ENCODE results near the gene CABLES2.

CABLES2 gene

DNA sequence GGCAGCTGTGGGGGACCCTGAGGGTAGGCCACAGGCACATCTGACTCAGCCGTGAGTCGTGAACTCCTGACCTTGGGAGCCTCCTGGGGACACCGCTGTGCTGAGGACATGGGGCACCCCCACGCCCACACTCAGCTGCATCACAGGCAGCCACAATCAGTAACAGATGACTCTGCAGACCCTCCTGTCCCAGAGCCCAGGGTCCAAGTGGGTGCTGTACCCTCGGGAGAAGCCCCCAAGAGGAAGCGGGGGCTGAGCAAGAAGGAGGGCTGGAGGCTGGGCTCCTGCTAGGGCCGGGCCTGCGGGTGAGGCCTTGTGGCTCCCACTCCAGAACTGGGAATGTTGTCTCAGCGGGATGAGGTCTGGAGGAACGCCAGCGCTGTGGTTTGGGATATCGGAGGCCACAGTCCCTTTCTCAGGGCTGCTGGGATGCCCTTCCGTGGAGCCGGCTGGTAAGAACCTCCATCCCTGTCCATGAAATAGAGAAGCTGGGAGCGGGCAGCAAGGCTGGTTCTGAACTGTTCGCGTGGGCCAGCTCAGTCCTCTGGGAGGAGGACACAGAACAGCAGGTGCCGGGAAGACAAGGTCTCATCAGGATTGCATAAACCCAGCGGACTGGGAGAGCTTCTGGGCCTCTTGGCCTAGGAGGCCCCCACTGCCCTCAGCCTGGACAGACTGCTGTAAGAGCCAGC, 36.8 kb downstream of the CABLES2 start:
- no peak for DNase-seq

DNA sequence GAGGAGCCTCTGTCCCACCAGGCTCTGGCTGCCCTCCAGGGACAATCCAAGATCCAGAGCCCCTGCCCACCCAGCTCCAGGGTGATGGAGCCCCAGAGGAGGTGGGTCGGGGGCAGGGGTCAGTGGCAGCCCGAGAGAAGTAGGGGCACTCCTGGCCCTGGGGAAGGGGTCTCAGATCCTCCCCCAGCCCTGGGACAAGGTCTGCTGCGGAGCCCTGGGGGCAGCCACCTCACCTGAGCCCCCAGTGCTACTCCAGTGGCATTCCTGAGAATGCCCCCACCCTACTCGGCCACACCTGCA, 37.3 kb downstream of the CABLES2 start:
- no peak for DNase-seq

DNA sequence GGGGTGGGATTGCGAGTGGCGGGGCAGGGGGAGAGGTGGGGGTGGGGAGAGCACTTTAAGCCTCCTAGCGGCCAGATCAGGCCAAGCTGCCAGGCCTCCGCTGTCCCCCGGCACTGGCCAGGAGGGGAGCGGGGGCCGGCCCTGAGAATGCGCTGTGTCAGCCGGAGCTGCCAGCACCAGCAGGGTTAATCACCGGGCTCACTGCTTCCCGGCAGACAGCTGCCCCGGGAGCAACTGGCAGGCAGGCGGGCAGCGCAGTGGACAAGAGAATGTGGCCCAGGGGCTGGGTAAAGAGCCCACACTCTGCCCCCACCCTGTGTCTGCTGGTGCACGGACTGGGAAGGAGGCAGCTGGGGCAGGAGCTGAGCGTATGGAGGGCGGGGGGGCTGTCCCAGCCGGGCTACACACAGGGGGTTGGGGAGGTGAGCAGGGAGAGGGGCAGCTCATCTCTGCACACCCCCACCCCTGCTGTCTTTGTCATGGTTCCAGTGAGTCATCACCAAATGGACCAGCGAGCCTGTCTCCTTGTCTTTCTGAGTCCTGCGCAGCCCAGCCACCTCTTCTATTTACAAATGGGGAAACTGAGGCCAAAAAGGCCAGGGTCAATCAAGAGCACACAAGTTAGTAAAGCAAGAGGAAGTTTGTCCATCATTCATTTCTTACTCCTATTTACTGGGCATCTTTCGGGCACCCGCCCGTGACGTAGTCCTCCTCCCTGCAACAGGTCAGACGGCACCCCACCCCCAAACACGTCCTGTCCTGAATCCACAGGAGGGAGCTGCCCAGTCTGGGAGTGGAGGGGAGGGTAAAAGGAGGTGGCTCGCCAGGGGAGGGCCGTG, 37.9 kb downstream of the CABLES2 start:
- no peak for DNase-seq

DNA sequence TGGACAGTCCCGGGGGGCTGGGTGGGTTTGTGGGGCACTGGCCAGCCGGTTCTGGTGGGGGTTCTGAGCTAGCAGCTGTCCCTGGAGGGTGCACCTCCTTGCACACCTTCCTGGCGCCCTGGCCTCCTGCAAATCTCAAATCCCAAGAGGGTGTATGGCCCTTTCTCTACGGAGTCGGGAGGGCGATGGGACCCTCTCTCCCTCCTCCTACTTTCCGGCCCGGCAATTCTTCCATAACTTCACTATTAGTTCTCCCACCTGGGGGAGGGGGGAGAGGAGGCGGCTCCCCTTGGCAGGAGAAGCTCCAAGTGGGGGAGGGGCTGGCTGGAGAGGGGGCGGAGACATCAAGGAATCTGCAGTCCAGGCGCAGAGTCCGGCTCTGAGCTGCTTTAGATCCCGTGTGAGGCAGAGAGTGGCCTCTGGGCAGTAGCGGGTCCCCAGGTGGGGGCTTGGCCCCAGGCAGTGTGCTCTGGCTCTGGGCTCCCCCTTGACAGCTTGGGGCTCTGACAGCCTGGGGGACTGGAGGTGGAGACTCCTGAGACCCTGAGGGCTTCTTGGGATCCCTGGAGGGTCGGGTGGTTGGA, 38.6 kb downstream of the CABLES2 start:
- DNase-seq, result no peak

DNA sequence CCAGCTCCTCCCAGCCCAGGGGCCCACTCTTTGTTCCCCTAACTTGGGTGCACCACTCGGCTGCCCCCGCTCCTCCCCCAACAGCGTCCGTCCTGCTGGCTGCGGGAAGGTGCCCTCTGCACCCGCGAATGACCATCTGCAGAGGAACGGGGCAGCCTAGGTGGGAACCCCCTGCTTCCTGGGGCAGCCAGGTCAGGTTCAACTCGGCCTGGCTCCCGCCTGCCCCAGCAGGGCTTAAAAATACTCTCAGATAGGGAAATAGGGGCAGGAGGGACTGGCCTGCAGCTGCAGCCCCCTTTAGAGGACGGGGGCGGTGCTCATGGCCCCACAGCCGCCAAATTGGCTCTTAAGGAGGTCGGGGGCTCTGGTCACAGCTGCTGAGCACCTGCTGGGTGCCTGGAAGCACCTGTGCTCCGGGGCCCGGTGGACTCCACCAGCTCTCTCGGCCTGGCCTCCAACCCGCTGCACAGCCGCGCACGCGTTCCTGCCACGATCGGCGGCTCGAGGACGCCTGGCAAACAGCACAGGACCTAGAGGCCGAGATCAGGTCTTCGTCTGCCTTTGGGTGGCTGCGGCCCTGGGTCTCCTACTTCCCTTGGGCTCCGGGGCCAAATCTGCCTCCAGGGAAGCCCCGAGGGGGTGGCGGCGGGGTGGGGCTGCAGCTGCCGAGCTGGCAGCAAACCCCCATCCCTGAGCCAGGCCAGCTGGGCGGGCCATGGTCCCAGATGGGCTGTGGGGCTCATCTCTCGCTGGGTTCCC, 39.3 kb downstream of the CABLES2 start:
- no peak for DNase-seq

DNA sequence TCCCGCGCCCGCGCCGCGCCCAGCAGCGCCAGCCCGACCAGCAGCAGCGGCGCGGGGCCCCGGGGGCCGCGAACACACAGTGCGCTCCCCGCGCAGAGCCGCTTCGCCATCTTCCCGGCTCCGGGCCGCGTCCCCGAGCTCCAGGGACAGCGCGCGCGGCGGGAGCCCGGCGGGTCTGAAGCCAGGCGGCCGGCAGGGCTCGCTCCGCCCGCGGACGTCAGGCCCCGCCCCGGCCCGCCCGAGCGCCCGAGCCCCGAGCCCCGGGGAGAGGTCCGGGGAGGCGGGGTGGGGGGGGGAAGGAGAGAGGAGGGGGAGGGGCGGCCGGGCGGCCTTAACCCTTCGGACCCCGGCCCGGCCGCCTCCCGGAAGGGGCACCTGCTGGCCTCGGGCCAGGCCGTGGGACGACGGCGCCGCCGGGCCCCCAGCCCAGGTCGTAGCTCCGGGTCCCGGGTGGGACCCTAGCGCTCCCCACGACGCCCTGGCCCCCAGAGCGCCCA, 39.9 kb downstream of the CABLES2 start, which contains the start of gene LAMA5:
TSS of gene LAMA5 (minus strand) at position 177 of the 497 bp plus-strand sequence. CDS start at position 110, 67 bp downstream.
- DNase-seq, result no peak

DNA sequence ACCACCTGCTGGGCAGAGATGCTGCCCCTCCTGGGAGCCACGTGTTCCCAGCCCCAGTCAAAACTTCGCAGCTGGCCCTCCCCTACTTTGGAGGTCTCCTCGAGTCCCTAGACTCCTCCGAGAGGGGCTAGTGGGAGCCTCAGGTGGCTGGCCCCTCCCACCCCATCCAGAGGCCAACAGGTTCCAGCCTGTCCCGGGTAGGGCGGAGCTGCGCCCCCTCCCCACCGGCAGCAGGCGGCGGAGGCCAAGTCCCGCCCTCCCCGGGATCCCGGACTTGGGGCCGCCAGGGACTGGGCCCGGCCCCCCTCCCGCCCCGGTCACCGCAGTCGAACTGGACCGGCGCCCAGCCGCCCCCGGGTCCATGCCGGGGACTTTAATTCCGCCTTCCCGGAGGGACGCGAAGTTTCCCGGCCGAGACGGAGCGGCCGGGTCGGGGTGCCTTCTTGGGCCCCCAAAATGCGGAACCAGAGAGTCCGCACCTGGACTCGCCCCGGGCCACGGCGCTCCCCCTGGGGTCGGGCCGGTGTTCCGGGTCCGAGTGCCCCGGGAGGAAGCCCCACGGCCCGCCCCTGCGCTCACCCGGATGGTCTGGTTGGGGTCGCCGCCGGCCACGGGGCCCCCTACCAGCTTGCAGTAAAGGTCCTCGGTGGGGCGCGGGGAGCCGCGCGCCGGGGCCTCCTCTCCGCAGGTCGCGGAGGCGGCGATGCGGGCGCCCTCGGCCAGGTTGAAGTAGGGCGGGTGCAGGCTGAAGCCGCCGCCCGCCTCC, 40.5 kb downstream of the CABLES2 start:
- DNase-seq, result no peak

DNA sequence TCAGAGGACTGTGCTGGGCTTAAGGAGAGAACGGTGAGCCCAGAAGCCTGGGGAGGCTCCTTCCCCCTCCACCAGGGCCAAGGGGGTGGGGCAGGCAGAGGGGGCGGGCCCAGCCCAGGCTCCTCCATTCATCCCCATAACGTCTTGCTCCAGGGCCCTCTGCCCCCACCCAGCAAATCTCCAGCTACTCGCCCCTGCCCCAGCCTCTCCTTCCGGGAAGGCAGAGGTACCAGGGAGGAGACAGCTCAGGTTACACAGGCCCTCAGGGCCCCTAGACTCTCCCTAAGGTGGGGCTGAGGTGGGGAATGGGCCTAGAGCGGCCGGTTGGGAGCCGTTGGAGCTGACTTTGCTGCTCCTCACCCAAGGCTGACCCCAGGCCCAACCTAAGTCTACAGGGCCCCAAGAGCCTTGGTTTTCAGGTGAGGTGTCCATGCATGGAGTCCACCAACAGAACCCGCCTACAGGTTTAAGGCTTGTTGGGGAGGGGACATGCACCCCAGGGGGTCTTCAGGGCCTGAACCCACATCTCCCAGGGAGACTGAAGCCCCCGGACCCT, 41.2 kb downstream of the CABLES2 start:
- DNase-seq, result no peak

DNA sequence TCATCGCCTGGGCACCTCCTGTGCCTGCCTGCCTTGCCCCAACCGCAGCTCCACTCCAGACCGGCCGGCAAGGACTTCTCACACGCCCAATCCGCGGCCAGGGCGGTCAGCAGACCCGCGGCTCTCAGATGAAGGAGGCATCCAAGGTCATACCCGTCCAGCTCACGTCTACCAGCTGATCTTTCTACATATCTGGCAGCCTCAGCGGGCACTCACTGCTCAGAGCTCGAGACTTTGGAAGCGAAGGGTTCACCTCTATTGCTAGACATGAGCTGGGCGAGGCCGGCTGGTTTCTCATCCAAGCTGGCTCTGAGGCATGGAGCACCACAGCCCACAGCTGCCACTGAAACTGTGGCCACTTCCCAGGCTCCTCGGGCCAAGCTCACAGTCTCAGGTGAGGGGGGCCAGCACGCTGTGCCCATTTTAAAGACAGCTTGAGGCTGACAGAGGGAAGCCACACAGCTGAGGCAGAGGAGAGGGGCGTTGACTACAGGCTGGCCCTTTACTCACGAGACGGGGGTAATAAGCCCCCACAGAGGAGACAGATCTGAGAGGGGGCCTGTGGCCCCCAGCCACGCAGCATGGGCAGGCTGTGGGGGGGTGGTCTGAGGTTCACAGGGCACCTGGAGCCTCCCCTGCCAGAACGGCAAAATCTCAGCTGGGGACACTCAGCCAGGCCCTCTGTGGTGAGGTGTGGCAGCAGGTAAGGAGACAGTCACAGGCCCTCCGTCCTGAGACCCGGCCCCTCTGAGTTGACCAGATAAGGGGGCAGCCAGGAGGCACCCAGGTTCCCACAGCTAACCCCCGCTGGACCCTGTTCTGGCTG, 42.0 kb downstream of the CABLES2 start:
- no peak for DNase-seq

DNA sequence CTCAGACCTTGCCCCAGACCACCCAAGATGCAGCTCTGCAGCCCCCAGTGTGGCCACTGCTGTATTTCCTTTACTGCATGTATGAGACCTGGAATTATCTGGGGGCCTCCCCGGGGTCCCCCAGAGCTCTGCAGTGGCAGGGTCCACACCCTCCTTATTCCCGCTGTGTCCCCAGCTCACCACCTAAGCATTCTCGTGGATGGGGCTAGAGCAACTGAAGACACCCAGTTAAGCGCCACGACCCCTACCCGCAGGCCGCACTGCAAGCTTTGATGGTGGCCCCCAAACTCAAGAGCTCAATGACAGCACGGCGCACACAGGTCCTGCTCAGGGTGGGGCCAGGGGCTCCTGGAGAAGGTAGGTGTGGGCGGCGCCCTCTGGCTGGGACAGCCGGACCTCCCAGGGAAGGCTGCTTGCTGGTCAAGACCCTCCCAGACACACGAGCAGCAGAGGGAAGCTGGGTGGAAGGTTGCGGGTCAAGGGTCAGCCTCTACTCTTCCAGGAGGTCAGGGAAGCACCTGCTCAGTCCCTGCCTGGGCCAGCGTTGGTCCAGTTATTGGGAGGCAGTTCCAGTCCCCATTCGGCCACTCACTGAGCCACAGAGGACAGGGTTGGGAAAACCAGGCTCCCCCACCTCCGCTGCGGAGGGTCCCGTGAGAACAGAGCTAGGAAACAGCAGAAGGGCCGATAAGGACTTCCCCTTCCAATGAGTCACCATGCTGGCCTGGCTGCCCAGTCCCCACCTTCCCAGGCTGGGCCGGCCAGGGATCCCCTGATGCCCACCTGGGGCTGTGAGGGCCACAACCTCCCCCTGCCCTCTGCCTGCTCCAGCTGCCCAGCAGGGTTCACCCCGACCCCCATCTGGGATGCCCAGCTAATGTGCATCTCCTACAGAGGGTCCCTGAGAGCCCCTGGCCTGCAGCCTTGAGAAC, 42.9 kb downstream of the CABLES2 start:
- DNase-seq, result no peak

DNA sequence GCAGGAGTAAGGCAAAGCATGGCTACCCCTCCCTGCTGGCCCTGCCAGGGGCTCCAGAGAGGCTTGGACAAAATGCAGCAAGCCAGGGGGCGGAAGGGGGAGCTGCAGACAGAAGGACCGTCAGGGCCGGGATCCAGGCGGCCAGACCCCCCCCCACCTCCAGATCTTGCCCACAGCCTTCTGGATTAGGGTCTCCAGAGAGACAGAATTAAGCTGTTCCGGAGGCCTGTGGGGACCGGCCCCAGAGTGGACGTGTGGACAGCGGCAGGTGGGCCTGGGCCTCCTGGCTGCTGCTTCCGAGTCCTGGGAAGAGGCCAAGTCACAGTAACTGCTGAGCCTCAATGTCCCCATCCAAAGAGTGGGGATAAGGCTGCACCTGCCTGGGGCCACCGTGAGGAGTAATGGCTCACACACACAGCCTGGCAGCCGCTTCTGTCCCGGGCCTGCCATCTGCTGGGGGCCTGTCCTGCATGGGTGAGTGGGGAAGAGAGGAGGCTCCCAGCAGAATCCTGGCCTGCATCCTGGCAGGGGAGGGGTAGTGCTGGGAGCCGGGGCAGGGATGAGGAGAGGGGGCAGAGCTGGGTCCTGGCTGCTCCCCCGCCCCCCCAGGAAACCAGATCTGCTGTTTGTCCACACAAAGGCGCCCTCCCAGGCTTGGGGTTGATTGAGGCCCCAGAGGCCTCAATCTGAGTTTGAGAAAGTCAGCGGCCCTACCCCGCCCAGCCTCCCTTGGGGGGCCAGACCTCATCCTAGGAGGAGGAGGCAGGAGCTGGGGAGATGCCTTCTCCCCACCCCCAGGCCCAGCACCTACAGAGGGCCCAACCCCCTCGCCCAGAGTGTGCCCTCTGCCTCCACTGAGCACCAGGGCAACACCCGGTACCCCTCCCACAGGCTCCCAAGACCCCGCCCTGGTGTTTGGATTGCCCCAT, 43.8 kb downstream of the CABLES2 start:
- DNase-seq, result no peak

DNA sequence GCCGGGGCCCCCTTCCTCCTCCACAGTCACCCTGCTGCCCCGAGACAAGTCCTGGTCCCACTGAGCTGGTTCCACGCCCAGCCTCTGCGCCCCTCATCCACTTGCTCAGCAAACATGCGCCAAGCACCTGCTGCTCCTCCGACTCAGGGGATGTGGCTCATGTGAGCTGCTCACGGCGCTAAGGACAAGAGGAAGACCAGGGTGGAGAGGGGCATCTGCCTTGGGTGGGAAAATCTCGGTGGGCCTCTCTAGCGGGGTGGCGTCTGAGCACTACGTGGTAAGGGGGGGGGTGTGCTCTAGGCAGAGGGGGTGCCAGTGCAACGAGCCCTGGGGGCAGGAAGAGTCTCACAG, 44.5 kb downstream of the CABLES2 start:
- no peak for DNase-seq

DNA sequence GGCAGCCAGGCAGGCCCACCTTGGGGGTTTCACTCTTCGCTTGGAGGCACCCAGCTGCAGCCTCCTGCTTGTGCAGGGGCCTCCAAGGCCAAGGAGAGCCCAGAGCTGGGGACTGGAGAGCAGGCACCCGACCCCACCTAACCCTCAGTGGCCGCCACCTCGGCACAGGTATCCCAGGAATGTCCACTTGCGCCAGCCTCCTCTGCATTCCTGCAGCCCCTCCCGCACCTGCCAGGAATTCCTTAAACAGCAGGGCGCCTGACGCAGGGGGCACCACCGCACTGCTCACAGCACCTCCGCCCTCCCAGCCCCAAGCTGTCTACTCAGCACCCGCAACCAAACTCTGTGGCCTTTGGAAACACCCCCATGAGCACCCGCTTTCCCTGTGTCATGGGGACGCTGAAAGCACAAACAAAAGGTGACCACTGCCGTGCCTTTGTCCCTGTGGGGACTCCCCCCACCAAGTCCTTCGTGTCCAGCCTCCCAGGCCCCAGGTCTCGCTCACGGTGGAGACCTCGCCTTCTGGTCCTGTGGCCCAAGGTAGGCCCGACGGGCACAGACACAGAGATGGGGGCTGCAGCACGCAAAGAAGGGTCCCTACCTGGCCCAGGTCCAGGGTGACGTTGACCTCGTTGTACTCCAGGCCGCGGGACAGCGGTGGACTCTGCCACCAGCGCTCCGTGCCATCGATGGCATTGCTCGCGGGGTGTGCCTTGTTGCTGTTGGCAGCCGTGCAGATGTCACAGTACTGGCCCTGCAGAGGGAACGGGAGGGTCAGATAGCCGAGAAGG, 45.1 kb downstream of the CABLES2 start:
- DNase-seq, result no peak

DNA sequence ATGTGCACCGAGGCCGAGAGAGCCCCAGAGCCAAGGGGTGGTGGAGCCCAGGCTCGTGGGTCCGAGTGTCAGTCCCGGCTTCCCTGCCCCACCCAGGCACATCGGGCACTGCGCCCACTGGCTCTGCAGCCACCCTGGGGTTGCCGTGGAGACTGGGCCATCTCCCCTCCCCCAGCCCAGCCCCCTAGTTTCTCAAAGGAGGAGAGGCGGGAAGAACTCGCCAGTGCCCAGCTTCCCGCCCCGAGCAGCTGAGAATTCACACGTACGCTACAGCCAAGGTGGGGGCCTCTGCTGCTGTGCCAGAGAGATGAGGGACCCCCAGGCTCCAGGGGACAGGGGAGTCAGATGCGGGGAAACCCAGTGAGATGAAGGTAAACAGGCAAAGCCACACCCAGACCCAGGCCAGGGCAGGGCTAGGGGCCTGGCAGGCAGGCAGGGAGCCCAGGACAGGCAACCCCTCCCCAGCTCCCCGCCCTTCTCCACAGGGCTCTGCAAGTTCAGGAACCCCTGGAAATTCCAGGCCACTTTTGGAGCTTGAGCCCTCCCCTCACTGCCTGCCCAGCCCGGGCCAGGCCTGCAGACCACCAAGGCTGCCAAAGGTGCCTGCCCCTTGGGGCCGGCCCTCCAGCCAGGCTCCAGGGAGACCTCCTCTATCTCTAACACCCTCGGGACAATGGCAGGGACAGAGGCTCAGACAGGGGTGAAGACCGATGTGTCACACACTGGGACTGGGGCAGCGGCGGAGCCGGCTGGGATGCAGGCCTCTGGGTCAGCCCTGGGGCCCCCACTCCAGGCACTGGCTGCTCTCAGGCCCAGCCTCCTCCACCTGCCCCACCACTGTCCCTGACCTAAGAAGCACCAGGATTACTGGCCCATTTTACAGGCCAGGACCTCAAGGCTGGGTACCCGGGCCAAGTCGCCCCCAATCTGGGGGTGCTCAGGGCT, 46.0 kb downstream of the CABLES2 start:
- no peak for DNase-seq

DNA sequence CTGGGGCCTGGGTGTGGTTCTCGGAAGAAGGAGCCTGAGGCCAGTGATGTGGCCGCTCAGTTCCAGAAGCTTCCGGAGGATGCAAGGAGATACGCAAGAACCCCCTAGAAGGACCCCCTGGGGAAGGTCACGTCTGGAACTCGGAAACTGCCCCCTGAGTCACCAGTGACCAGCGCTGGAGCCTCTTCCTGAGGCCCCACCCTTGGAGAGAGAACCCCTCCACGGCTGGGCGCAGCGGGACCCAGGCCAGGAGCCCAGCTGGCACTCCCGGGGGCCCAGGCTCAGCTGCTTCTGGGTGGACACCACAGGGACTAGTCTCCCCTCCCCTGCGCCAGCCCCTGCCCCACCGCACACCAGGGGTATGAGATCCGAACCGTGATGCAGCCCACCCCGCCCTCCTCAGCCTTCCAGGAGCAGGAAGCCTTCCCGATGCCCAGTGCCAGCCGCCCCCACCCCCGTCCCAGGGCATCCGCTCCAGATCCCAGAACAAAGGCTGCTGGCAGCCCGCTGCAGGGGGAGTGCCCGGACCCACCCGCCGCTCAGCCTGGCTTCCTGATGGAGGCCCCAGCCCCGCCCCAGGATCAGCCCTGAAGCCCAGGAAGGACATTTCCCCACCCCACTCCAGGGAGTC, 47.5 kb downstream of the CABLES2 start:
- DNase-seq, result no peak

DNA sequence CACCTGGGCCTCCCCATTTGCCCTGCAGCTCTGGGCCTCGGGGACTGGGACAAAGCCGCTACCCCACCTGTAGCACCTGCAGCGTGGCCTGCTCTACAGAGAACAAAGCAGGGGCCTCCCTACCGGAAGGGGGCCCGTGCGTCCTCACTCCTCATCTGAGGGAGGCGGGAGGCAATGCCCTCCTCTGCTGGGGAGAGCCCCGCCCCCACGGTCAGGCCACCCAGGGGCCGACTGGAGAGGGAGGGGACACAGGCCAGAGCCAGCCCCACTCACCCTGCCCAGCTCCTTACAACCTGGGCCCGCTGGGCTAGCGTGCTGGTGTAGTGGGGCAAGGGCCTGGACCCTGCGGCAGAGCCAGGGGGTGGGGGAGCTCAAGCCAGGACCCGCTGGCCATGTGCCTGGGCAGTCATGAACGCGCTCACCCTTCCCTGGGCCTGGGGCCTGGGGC, 48.0 kb downstream of the CABLES2 start:
- DNase-seq, result no peak

Measured in T-helper 9 cell (primary cell).